SK-N-MC (cell line): ENCODE results near the gene CPLANE1.

Experiments used
- EZH2 ChIP-seq: fragments of 200-600 bp; sonication (generic); IDR thresholded peaks from one replicate; pipeline ENCODE4 v1.6.1; 2017; ENCODE audit warnings: antibody characterized with exemption
- POLR2AphosphoS5 ChIP-seq: IDR thresholded peaks from 2 replicates; pipeline ENCODE4 v1.6.1; 2012; ENCODE audit warnings: mild to moderate bottlenecking, low read depth, low read length, borderline replicate concordance

GRCh38 chr5:37109338-37109737 is 139.8 kb downstream of the CPLANE1 start:
- TF ChIP-seq EZH2 (no peak), POLR2AphosphoS5 (no peak)
